Body of pancreas (tissue), 4 donors: ENCODE results near the gene RAB5IF.

Source experiments
- POLR2A ChIP-seq, 3 donors: fragments of 450-650 bp; IDR thresholded peaks; one replicate each; pipeline ENCODE4 v1.6.1; 2016; ENCODE audit warnings: antibody characterized with exemption in 3 of 3, mild to moderate bottlenecking in 2 of 3
- TF ChIP-seq, protein P1 (sequence below), 7 experiments: fragments of 450-650 bp in 4 of 7; fragments of 200-600 bp in 3 of 7; sonication (generic) in 3 of 7; IDR thresholded peaks; one replicate each; pipeline ENCODE4 v1.5.1; 2016 to 2019; ENCODE audit warnings: antibody characterized with exemption in 7 of 7

- TF ChIP-seq POLR2A (IDR thresholded peaks at IDR 0.05), result no peak
- TF ChIP-seq, protein P1, sequence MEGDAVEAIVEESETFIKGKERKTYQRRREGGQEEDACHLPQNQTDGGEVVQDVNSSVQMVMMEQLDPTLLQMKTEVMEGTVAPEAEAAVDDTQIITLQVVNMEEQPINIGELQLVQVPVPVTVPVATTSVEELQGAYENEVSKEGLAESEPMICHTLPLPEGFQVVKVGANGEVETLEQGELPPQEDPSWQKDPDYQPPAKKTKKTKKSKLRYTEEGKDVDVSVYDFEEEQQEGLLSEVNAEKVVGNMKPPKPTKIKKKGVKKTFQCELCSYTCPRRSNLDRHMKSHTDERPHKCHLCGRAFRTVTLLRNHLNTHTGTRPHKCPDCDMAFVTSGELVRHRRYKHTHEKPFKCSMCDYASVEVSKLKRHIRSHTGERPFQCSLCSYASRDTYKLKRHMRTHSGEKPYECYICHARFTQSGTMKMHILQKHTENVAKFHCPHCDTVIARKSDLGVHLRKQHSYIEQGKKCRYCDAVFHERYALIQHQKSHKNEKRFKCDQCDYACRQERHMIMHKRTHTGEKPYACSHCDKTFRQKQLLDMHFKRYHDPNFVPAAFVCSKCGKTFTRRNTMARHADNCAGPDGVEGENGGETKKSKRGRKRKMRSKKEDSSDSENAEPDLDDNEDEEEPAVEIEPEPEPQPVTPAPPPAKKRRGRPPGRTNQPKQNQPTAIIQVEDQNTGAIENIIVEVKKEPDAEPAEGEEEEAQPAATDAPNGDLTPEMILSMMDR (IDR thresholded peaks at IDR 0.05), result no peak
Observed at GRCh38 chr20:36644706-36645095, 39.1 kb downstream of the RAB5IF start.
